Measurements from ENCODE around the gene ELOVL5. TPM values are rescaled to one million over a fixed set of nuclear protein-coding genes. Genes with fewer than 3 reads are reported as not detected.
"Not testable (repeated sequence)": the region's sequence is repeated elsewhere in the genome, so short reads cannot be mapped to it uniquely, and the experiment has no call there.

ELOVL5 gene
- total RNA-seq, 1 donor from 2014 or later, result 19.0 TPM

- H3K9me3 ChIP-seq (replicated peaks), result no peaks in the 10 kb centered on the region
- no peak overlapping the region for H3K4me3 ChIP-seq
- no peak for DNase-seq
- intact Hi-C loops (cut with micrococcal nuclease), result no loop called here
- H3K27ac ChIP-seq (replicated peaks), result peak overlapping the region; percentile 26
- no peaks in the 10 kb centered on the region for H3K27me3 ChIP-seq (ENCODE audit: low read depth)
- peaks cover 49% of the 10 kb centered on the region for H3K4me1 ChIP-seq
- H3K36me3 ChIP-seq, result no peaks in the 10 kb centered on the region
- no peak for TF ChIP-seq CTCF (IDR thresholded peaks at IDR 0.05; ENCODE audit: borderline replicate concordance)
Observed at GRCh38 chr6:53321701-53322100, 27.0 kb downstream of the ELOVL5 start.

DNA sequence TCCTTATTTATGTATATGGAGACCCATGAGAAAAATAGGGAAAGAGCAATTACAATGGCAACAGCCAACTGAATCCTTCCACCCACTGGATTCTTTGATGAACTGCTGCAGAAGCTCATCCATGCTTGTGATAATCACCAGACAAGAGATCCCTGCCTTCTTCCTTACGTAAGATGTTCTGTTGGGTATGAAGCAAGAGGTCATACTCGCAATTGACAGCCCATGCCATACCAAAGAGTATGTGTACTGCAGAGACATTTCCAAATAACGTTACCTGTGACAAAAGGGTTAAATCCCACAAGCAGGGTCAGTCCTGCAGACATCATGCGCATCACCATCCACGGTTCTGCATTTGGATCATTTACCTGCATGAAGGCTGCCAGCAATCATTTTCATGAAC lies 27.8 kb downstream of the ELOVL5 start:
- H3K4me3 ChIP-seq, result no peak overlapping the region
- no peaks in the 10 kb centered on the region for H3K9me3 ChIP-seq (replicated peaks)
- no peaks in the 10 kb centered on the region for H3K27me3 ChIP-seq (ENCODE audit: low read depth)
- DNase-seq, result no peak
- H3K4me1 ChIP-seq, result peaks cover 46% of the 10 kb centered on the region
- no peak for TF ChIP-seq CTCF (IDR thresholded peaks at IDR 0.05; ENCODE audit: borderline replicate concordance)
- no peaks in the 10 kb centered on the region for H3K36me3 ChIP-seq
- intact Hi-C loops (cut with micrococcal nuclease), result no loop called here
- H3K27ac ChIP-seq (replicated peaks), result no peak overlapping the region

- Histone ChIP-seq H3K4me1 (peaks cover 61% of the 10 kb centered on the region), H3K9me3 (replicated peaks) (peaks cover 4% of the 10 kb centered on the region), H3K36me3 (no peaks in the 10 kb centered on the region), H3K4me3 (no peak overlapping the region), H3K27ac (replicated peaks) (no peak overlapping the region), H3K27me3 (ENCODE audit: low read depth) (no peaks in the 10 kb centered on the region)
- intact Hi-C loops (cut with micrococcal nuclease), result no loop called here
- TF ChIP-seq CTCF (IDR thresholded peaks at IDR 0.05; ENCODE audit: borderline replicate concordance), result no peak
- DNase-seq, result no peak
Observed at GRCh38 chr6:53318429-53318828, 30.3 kb downstream of the ELOVL5 start.

GRCh38 chr6:53317861-53318260 lies 30.9 kb downstream of the ELOVL5 start:
- intact Hi-C loops (cut with micrococcal nuclease), result no loop called here
- no peak for TF ChIP-seq CTCF (IDR thresholded peaks at IDR 0.05; ENCODE audit: borderline replicate concordance)
- Histone ChIP-seq H3K27ac (replicated peaks) (no peak overlapping the region), H3K36me3 (no peaks in the 10 kb centered on the region), H3K27me3 (ENCODE audit: low read depth) (no peaks in the 10 kb centered on the region), H3K9me3 (replicated peaks) (peaks cover 5% of the 10 kb centered on the region), H3K4me1 (peaks cover 60% of the 10 kb centered on the region), H3K4me3 (no peak overlapping the region)
- DNase-seq, result no peak

DNA sequence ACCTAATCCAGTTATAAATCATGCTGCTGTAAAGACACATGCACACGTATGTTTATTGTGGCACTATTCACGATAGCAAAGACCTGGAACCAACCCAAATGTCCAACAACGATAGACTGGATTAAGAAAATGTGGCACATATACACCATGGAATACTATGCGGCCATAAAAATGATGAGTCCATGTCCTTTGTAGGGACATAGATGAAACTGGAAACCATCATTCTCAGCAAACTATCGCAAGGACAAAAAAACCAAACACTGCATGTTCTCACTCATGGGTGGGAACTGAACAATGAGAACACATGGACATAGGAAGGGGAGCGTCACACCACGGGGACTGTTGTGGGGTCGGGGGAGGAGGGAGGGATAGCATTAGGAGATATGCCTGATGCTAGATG lies 31.5 kb downstream of the ELOVL5 start:
- H3K27me3 ChIP-seq (ENCODE audit: low read depth); DNase-seq; H3K4me3 ChIP-seq; H3K27ac ChIP-seq (replicated peaks); intact Hi-C loops (cut with micrococcal nuclease); H3K9me3 ChIP-seq (replicated peaks); H3K36me3 ChIP-seq: not testable (repeated sequence)
- H3K4me1 ChIP-seq, result peaks cover 54% of the 10 kb centered on the region

GRCh38 chr6:53316142-53316541 lies 32.6 kb downstream of the ELOVL5 start:
- TF ChIP-seq CTCF (IDR thresholded peaks at IDR 0.05; ENCODE audit: borderline replicate concordance), result no peak
- H3K36me3 ChIP-seq, result no peaks in the 10 kb centered on the region
- no peak overlapping the region for H3K27ac ChIP-seq (replicated peaks)
- peaks cover 44% of the 10 kb centered on the region for H3K4me1 ChIP-seq
- H3K27me3 ChIP-seq (ENCODE audit: low read depth), result no peaks in the 10 kb centered on the region
- intact Hi-C loops (cut with micrococcal nuclease), result no loop called here
- DNase-seq, result no peak
- H3K9me3 ChIP-seq (replicated peaks), result peaks cover 5% of the 10 kb centered on the region
- no peak overlapping the region for H3K4me3 ChIP-seq
